GM12878 (cell line): ENCODE data around the gene KTN1. TPM values are rescaled to one million over a fixed set of nuclear protein-coding genes. Genes with fewer than 3 reads are reported as not detected.
A peak's percentile ranks its signal among the peaks of the same experiment; 100 is the strongest.

Experiments used
- ATAC-seq: fragments of 200-7000 bp; cut with Tn5 transposase; 3 replicates; pipeline ENCODE4 v1.9.1; 2020; ENCODE audit warnings: mild to moderate bottlenecking, moderate library complexity
- BruUV-seq: library from RNA; stranded (reverse); fragments of 400-500 nt; replicated peaks from 2 replicates; lab custom pipeline; 2021; lab: Mats Ljungman, UMichigan
- CTCF ChIA-PET: fragments of 300-600 bp; sonication (Branson Sonifier 250); formaldehyde crosslinking; extraction: SDS; loops from one replicate; lab custom pipeline; 2021; ENCODE audit warnings: inconsistent platforms; lab: Yijun Ruan, JAX
- POLR2A ChIA-PET: fragments of 350-600 bp; formaldehyde crosslinking; extraction: SDS; loops from one replicate; lab custom pipeline; 2021; ENCODE audit warnings: inconsistent platforms; lab: Charles Lee
- RAD21 ChIA-PET: fragments of 300-600 bp; sonication (Branson Sonifier 250); formaldehyde crosslinking; loops from one replicate; lab custom pipeline; 2023; ENCODE audit warnings: antibody characterized with exemption; ENCODE audit not compliant: unreplicated experiment; lab: Charles Lee
- SMC1A ChIA-PET: fragments of 300-600 bp; sonication (Branson Sonifier 250); formaldehyde crosslinking; loops from one replicate; lab custom pipeline; 2023; ENCODE audit not compliant: unreplicated experiment, uncharacterized antibody; lab: Charles Lee
- DNase-seq: peaks from one replicate; pipeline ENCODE4 v3.0.0-alpha.2; 2011; ENCODE audit warnings: low read depth, low spot score
- FAIRE-seq: peaks from 3 replicates; lab custom pipeline; 2011; peaks lifted over from hg19 to GRCh38; lab: Jason Lieb, UNC
- H2AFZ ChIP-seq: 2 replicates; pipeline ENCODE4 v1.6.0; 2011; ENCODE audit warnings: low read depth, low read length, control low read depth; ENCODE audit not compliant: control insufficient read depth
- H3K27ac ChIP-seq: 2 replicates; pipeline ENCODE4 v1.5.1; 2011; ENCODE audit warnings: control low read depth; ENCODE audit not compliant: control insufficient read depth, insufficient read depth
- H3K27me3 ChIP-seq, 2 experiments: replicated peaks in 1 of 2; 2 replicates each; pipeline versions ENCODE4 v1.6.0 to v1.6.1; 2011; ENCODE audit warnings: low read length in 1 of 2; ENCODE audit not compliant: control insufficient read depth in 2 of 2, insufficient read depth in 2 of 2
- H3K36me3 ChIP-seq, 2 experiments: 2 replicates each; pipeline ENCODE4 v1.5.1; 2011; ENCODE audit warnings: low read length in 1 of 2; ENCODE audit not compliant: control insufficient read depth in 2 of 2, insufficient read depth in 2 of 2
- H3K4me1 ChIP-seq: 2 replicates; pipeline ENCODE4 v1.6.1; 2011; ENCODE audit warnings: mild to moderate bottlenecking, low read length, moderate library complexity, mixed read lengths; ENCODE audit not compliant: control insufficient read depth, insufficient read depth
- H3K4me2 ChIP-seq: 2 replicates; pipeline ENCODE4 v1.6.0; 2011; ENCODE audit warnings: control low read depth; ENCODE audit not compliant: control insufficient read depth, insufficient read depth
- H3K4me3 ChIP-seq: fragments of 200-600 bp; sonication (generic); 2 replicates; pipeline ENCODE4 v1.5.1; 2016
- H3K79me2 ChIP-seq: 2 replicates; pipeline ENCODE4 v1.6.0; 2011; ENCODE audit warnings: low read length; ENCODE audit not compliant: control insufficient read depth, insufficient read depth
- H3K9ac ChIP-seq: 2 replicates; pipeline ENCODE4 v1.8.0; 2011; ENCODE audit warnings: low read length, control low read depth, mixed read lengths; ENCODE audit not compliant: control insufficient read depth, insufficient read depth
- H3K9me3 ChIP-seq: replicated peaks from 3 replicates; pipeline ENCODE4 v1.5.1; 2011; ENCODE audit warnings: mild to moderate bottlenecking, low read length; ENCODE audit not compliant: control insufficient read depth, insufficient read depth
- H4K20me1 ChIP-seq: 2 replicates; pipeline ENCODE4 v1.6.0; 2011; ENCODE audit not compliant: control insufficient read depth, insufficient read depth
- CHD2 ChIP-seq: IDR thresholded peaks from 2 replicates; pipeline ENCODE4 v1.6.1; 2011; ENCODE audit warnings: low read depth, low read length, improper control_type of control experiment, borderline replicate concordance
- IRF5 ChIP-seq: fragments of 450-650 bp; IDR thresholded peaks from 2 replicates; pipeline ENCODE4 v1.6.1; 2017; ENCODE audit warnings: borderline replicate concordance
- JUNB ChIP-seq: IDR thresholded peaks from 2 replicates; pipeline ENCODE4 v1.6.1; 2016; ENCODE audit warnings: antibody characterized with exemption, mild to moderate bottlenecking
- WGBS: methylation state at CpG from one replicate; pipeline ENCODE4 v1.1.6; 2016; ENCODE audit warnings: low lambda C conversion rate; ENCODE audit not compliant: insufficient replicate concordance, insufficient coverage; ENCODE audit errors: missing lambda C conversion rate; 5-methylcytosine and 5-hydroxymethylcytosine counted together
- in situ Hi-C: fragments of 300-500 bp; cut with MboI; formaldehyde crosslinking; loops from 9 replicates; pipeline ENCODE4 v1.14.3; 2018; ENCODE audit warnings: mixed read lengths
- intact Hi-C: fragments of 100-400 bp; cut with micrococcal nuclease; formaldehyde crosslinking; loops from one replicate; pipeline ENCODE4 v1.14.2; 2022; ENCODE audit not compliant: unreplicated experiment
- polyA plus RNA-seq, 11 experiments: library from polyadenylated mRNA; depleted of rRNA in 4 of 11; unstranded in 6 of 11; stranded (reverse) in 5 of 11; fragments of >200 nt; fragmentation: Nextera tagmentation in 4 of 11; fragmentation: Illumina TruSeq in 1 of 11; extraction: Ambion mirVana in 4 of 11; extraction: Trizol in 1 of 11; gene quantifications; 1 replicate in 1 of 11; 2 replicates in 10 of 11; pipeline versions ENCODE4 v1.2.1 to v1.2.3, GENCODE V29; 2011 to 2016; ENCODE audit warnings: inconsistent platforms in 2 of 11, missing spikeins in 2 of 11, low read depth in 1 of 11
- total RNA-seq, 4 experiments: library from RNA; depleted of rRNA in 3 of 4; stranded (reverse); fragments of >200 nt in 3 of 4; fragmentation: Illumina TruSeq in 1 of 4; extraction: Trizol in 1 of 4; gene quantifications; 2 replicates each; pipeline versions ENCODE4 v1.2.1 to v1.2.3, GENCODE V29; 2013 to 2021

The KTN1 gene
- total and polyA plus RNA-seq, 10 of the 15 experiments (the other 5 are each of a cell fraction or from before 2014, with no cell fraction given): 50.6 to 154 (median 84.2) TPM

GRCh38 chr14:55600784-55601561 lies 21.0 kb downstream of the KTN1 start:
- in situ Hi-C loops: no loop called here
- Histone ChIP-seq H3K79me2 (peaks cover 54% of the 10 kb centered on the region), H2AFZ (no peak overlapping the region), H3K36me3 (no peaks in the 10 kb centered on the region; a peak in 1 of 4 replicates), H3K9me3 (no peaks in the 10 kb centered on the region; the same call in none of the 3 replicates), H3K9ac (no peak overlapping the region), H3K27ac (no peak overlapping the region), H3K27me3 (no peaks in the 10 kb centered on the region), H3K4me1 (no peaks in the 10 kb centered on the region), H4K20me1 (no peaks in the 10 kb centered on the region), H3K4me3 (no peak overlapping the region), H3K4me2 (no peak overlapping the region)
- TF ChIP-seq JUNB (peak; percentile 55), IRF5 (no peak), CHD2 (no peak)
- no TSS peak for BruUV-seq
- peak; percentile 58; the same call in 2 of the 3 replicates for ATAC-seq
- ChIA-PET CTCF (no interaction called here), POLR2A (interaction anchor here (1.2 to 1.5 kb wide), 2 partner anchors 15 to 22 kb away, joined by 3 to 7 read pairs; no protein-coding TSS in a partner anchor), SMC1A (interaction anchor here (1.1 to 1.3 kb wide), 2 partner anchors 16 to 54 kb away, joined by 5 read pairs; no protein-coding TSS in a partner anchor), RAD21 (no interaction called here)
- no peak for FAIRE-seq
- intact Hi-C loops: no loop called here
- no peak for DNase-seq
- WGBS: 97% methylated on average over 5 of the region's 5 CpGs
